ENCODE results near the gene SORCS1. TPM values are rescaled to one million over a fixed set of nuclear protein-coding genes. Genes with fewer than 3 reads are reported as not detected.

Gene SORCS1
- total RNA-seq, 1 experiment from 2014 or later: 0.11 TPM

DNA sequence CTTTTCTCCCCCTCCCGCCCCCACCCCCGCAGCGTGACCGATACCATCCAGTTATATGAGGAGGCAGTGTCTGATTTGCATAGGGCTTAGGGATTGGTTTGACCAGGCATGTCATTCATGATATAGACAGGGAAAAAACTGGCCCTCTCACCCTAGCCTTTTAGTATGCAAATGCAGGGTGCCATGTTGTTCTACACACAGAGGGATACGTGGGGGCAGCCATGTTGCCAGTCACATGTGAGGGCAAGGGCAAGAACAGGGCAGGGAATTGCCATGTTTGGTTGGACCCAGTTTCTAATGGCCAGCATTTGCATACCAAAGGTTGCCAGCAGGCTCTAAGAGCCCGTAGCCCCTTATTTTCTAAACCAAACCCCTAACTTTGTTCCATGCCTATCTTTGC is 552.1 kb downstream of the SORCS1 start:
- DNase-seq: no peak
- no peaks in the 10 kb centered on the region for H3K27me3 ChIP-seq (ENCODE audit: low read length)

DNA sequence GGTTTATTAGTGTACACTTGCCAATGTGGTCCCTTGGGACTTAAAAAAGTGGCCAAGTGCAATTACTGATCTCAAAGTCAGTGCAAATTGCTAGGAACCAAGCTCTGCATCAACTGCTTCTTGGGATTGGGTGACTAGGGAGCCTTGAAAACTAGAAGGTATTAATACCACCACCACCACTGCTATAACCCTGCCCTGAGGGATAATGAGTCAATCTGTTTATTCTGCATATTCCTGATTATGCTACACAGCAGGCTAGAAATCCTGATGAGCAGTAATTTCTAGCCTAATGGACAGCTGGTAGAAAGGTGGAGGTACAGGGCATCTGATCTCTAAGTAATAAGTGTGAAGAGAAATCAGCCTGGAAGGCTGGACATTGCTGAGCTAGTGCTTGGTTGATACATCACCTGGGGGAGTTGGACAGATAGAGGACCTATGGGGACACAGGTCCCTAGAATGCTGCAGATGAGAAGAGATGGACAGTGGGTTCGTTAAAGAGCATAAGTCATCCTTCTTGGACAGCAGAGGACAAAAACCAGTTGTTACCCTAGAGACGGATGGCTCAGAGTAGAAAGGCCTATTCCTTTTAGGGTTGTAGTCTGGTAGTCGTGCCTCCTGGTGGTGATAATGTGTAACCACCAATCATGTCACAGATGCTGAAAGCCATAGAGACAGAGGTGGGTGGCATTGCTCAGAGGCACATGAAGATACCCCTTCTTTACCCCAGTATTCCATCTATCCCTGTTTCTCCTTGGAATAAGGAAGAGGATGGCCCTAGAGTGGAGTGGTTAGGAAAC is 554.8 kb downstream of the SORCS1 start:
- ChIA-PET CTCF (no interaction called here), POLR2A (ENCODE audit: unreplicated experiment) (no interaction called here)
- Histone ChIP-seq H3K4me2 (ENCODE audit: low read length) (no peak overlapping the region), H3K79me2 (ENCODE audit: low read length) (no peaks in the 10 kb centered on the region), H3K27me3 (ENCODE audit: low read length) (no peaks in the 10 kb centered on the region), H3F3A (ENCODE audit: low read length, unreplicated experiment) (no peaks in the 10 kb centered on the region), H3K9me3 (ENCODE audit: low read length) (no peaks in the 10 kb centered on the region), H3K4me3 (ENCODE audit: low read length) (no peak overlapping the region), H2AFZ (ENCODE audit: low read length) (no peak overlapping the region), H3K27ac (ENCODE audit: low read length) (peak overlapping the region; percentile 100), H4K20me1 (ENCODE audit: low read length) (no peaks in the 10 kb centered on the region), H3K4me1 (ENCODE audit: insufficient read depth, low read length) (peaks cover 50% of the 10 kb centered on the region), H3K9ac (ENCODE audit: low read length) (peak overlapping the region; percentile 94), H3K9me2 (replicated peaks; ENCODE audit: low read length) (no peaks in the 10 kb centered on the region), H3K36me3 (ENCODE audit: low read depth, low read length) (no peaks in the 10 kb centered on the region)
- ATAC-seq: no peak
- DNase-seq: peak; percentile 52
- TF ChIP-seq EZH2phosphoT487 (IDR thresholded peaks at IDR 0.05; ENCODE audit: borderline replicate concordance, low read length) (no peak), EZH2 (IDR thresholded peaks at IDR 0.05; ENCODE audit: low read length, unreplicated experiment) (no peak)
- TF ChIP-seq, protein P1, sequence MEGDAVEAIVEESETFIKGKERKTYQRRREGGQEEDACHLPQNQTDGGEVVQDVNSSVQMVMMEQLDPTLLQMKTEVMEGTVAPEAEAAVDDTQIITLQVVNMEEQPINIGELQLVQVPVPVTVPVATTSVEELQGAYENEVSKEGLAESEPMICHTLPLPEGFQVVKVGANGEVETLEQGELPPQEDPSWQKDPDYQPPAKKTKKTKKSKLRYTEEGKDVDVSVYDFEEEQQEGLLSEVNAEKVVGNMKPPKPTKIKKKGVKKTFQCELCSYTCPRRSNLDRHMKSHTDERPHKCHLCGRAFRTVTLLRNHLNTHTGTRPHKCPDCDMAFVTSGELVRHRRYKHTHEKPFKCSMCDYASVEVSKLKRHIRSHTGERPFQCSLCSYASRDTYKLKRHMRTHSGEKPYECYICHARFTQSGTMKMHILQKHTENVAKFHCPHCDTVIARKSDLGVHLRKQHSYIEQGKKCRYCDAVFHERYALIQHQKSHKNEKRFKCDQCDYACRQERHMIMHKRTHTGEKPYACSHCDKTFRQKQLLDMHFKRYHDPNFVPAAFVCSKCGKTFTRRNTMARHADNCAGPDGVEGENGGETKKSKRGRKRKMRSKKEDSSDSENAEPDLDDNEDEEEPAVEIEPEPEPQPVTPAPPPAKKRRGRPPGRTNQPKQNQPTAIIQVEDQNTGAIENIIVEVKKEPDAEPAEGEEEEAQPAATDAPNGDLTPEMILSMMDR (conservative IDR thresholded peaks at IDR 0.05; ENCODE audit: low read depth, low read length): peak; percentile 55
- intact Hi-C loops (cut with micrococcal nuclease): no loop called here
- no TSS peak for BruUV-seq (replicated peaks)

More for the DNA sequence above, 552.1 kb downstream of the SORCS1 start:
- Histone ChIP-seq H3K4me3 (ENCODE audit: low read length) (no peak overlapping the region), H3K4me1 (ENCODE audit: insufficient read depth, low read length) (peaks cover 31% of the 10 kb centered on the region), H3K27ac (ENCODE audit: low read length) (no peak overlapping the region), H3K9ac (ENCODE audit: low read length) (no peak overlapping the region), H3K9me3 (ENCODE audit: low read length) (no peaks in the 10 kb centered on the region), H3F3A (ENCODE audit: low read length, unreplicated experiment) (no peaks in the 10 kb centered on the region), H4K20me1 (ENCODE audit: low read length) (no peaks in the 10 kb centered on the region), H3K4me2 (ENCODE audit: low read length) (no peak overlapping the region), H3K9me2 (replicated peaks; ENCODE audit: low read length) (no peaks in the 10 kb centered on the region), H3K79me2 (ENCODE audit: low read length) (no peaks in the 10 kb centered on the region), H2AFZ (ENCODE audit: low read length) (no peak overlapping the region), H3K36me3 (ENCODE audit: low read depth, low read length) (no peaks in the 10 kb centered on the region)
- BruUV-seq (replicated peaks): no TSS peak
- TF ChIP-seq EZH2phosphoT487 (IDR thresholded peaks at IDR 0.05; ENCODE audit: borderline replicate concordance, low read length) (no peak), EZH2 (IDR thresholded peaks at IDR 0.05; ENCODE audit: low read length, unreplicated experiment) (no peak)
- TF ChIP-seq, protein P1 (conservative IDR thresholded peaks at IDR 0.05; ENCODE audit: low read depth, low read length): no peak
- intact Hi-C loops (cut with micrococcal nuclease): no loop called here
- POLR2A ChIA-PET (ENCODE audit: unreplicated experiment): no interaction called here
- ATAC-seq: no peak
- CTCF ChIA-PET: no interaction called here

DNA sequence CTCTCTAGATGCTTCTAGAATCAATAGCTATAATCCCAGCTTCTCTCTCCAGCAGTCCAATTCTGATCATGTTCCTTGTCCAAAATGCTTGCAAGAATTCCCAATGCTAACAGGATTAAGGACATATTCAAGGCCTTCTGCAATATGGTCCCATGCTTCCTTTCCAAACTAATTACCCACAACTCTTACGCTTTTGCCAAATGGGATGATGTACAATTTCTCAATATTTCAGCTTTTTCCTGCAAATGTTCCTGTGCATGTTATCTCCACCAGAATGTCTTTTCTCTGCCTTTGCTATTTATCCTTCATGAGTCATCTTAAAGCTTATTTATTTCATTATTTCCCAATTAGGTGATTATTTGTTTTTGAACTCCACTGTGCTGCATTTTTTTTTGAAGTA is 556.4 kb downstream of the SORCS1 start:
- ATAC-seq (no peak), DNase-seq (no peak)
- Histone ChIP-seq H3F3A (ENCODE audit: low read length, unreplicated experiment) (no peaks in the 10 kb centered on the region), H3K4me3 (ENCODE audit: low read length) (no peak overlapping the region), H3K4me2 (ENCODE audit: low read length) (no peak overlapping the region), H3K79me2 (ENCODE audit: low read length) (no peaks in the 10 kb centered on the region), H4K20me1 (ENCODE audit: low read length) (no peaks in the 10 kb centered on the region), H3K4me1 (ENCODE audit: insufficient read depth, low read length) (peaks cover 47% of the 10 kb centered on the region), H2AFZ (ENCODE audit: low read length) (no peak overlapping the region), H3K9ac (ENCODE audit: low read length) (peak overlapping the region; percentile 94; the same call in 1 of the 2 replicates), H3K9me3 (ENCODE audit: low read length) (no peaks in the 10 kb centered on the region), H3K27me3 (ENCODE audit: low read length) (no peaks in the 10 kb centered on the region), H3K36me3 (ENCODE audit: low read depth, low read length) (no peaks in the 10 kb centered on the region), H3K9me2 (replicated peaks; ENCODE audit: low read length) (no peaks in the 10 kb centered on the region), H3K27ac (ENCODE audit: low read length) (peak overlapping the region; percentile 100)
- intact Hi-C loops (cut with micrococcal nuclease): no loop called here
- ChIA-PET CTCF (no interaction called here), POLR2A (ENCODE audit: unreplicated experiment) (no interaction called here)
- TF ChIP-seq, protein P1 (conservative IDR thresholded peaks at IDR 0.05; ENCODE audit: low read depth, low read length): no peak
- TF ChIP-seq EZH2 (IDR thresholded peaks at IDR 0.05; ENCODE audit: low read length, unreplicated experiment): no peak
- no peak for TF ChIP-seq EZH2phosphoT487 (IDR thresholded peaks at IDR 0.05; ENCODE audit: borderline replicate concordance, low read length)
- no TSS peak for BruUV-seq (replicated peaks)
